A549 (cell line): Measurements from ENCODE around the gene CSF3. TPM values are rescaled to one million over a fixed set of nuclear protein-coding genes. Genes with fewer than 3 reads are reported as not detected.
A peak's percentile ranks its signal among the peaks of the same experiment; 100 is the strongest.

Experiments
- ATAC-seq, 2 experiments: fragments of 200-7000 bp in 1 of 2; fragments of >200 bp in 1 of 2; cut with Nextera tagmentation in 1 of 2; cut with Tn5 transposase in 1 of 2; 3 replicates each; pipeline versions ENCODE4 v1.8.0 to v1.9.1; 2018 to 2020; ENCODE audit warnings: mild to moderate bottlenecking in 1 of 2, moderate library complexity in 1 of 2
- CTCF ChIA-PET: fragments of 300-600 bp; sonication (Branson Sonifier 250); formaldehyde crosslinking; extraction: SDS; loops from one replicate; lab custom pipeline; 2021; ENCODE audit warnings: antibody characterized with exemption, inconsistent platforms; lab: Yijun Ruan, JAX
- POLR2A ChIA-PET: fragments of 350-600 bp; formaldehyde crosslinking; extraction: SDS; loops from one replicate; lab custom pipeline; 2021; ENCODE audit warnings: antibody characterized with exemption, inconsistent platforms; lab: Yijun Ruan, JAX
- DNase-seq, 2 experiments: peaks; one replicate each; pipeline versions ENCODE4 v3.0.0 to v3.0.0-alpha.2; 2011 to 2016; ENCODE audit warnings: low read depth in 1 of 2, low spot score in 1 of 2
- FAIRE-seq: peaks from 2 replicates; lab custom pipeline; 2011; peaks lifted over from hg19 to GRCh38; lab: Jason Lieb, UNC
- H3K27ac ChIP-seq, 2 experiments: fragments of >200 bp; sonication (Bioruptor Twin); formaldehyde crosslinking; 3 replicates each; pipeline ENCODE4 v1.5.1; 2016 to 2017
- H3K4me1 ChIP-seq: fragments of >200 bp; sonication (Bioruptor Twin); formaldehyde crosslinking; 3 replicates; pipeline ENCODE4 v1.6.1; 2016
- H3K4me2 ChIP-seq: fragments of >200 bp; sonication (Bioruptor Twin); formaldehyde crosslinking; 3 replicates; pipeline ENCODE4 v1.6.1; 2016
- H3K4me3 ChIP-seq: fragments of >200 bp; sonication (Bioruptor Twin); formaldehyde crosslinking; 3 replicates; pipeline ENCODE4 v1.5.1; 2016
- H3K9me3 ChIP-seq: fragments of >200 bp; sonication (Bioruptor Twin); formaldehyde crosslinking; 3 replicates; pipeline ENCODE4 v1.6.1; 2016
- BHLHE40 ChIP-seq: IDR thresholded peaks from 2 replicates; pipeline ENCODE4 v1.6.1; 2012; ENCODE audit warnings: low read depth, low read length, inconsistent platforms
- EHF ChIP-seq: fragments of 250-450 bp; sonication (Bioruptor Pico); IDR thresholded peaks from 2 replicates; pipeline ENCODE4 v1.5.0; 2020; ENCODE audit warnings: mild to moderate bottlenecking
- FOSL2 ChIP-seq, 2 experiments: fragments of 450-650 bp in 1 of 2; fragments of >200 bp in 1 of 2; sonication (Bioruptor Twin) in 1 of 2; formaldehyde crosslinking; IDR thresholded peaks; 2 replicates each; pipeline versions ENCODE4 v1.5.0 to v1.6.1; 2016 to 2020; ENCODE audit warnings: mild to moderate bottlenecking in 1 of 2, moderate library complexity in 1 of 2
- HOXB13 ChIP-seq: fragments of 250-450 bp; sonication (Bioruptor Pico); IDR thresholded peaks from 2 replicates; pipeline ENCODE4 v1.5.0; 2020; ENCODE audit warnings: low read depth, mild to moderate bottlenecking, moderate library complexity
- JUN ChIP-seq, 2 experiments: fragments of >200 bp; sonication (Bioruptor Twin); formaldehyde crosslinking; IDR thresholded peaks; 2 replicates in 1 of 2; 3 replicates in 1 of 2; pipeline ENCODE4 v1.6.1; 2016 to 2017
- KDM1A ChIP-seq: fragments of 200-600 bp; sonication (generic); IDR thresholded peaks from 2 replicates; pipeline ENCODE4 v1.6.1; 2016; ENCODE audit warnings: low read depth, mild to moderate bottlenecking
- MAFK ChIP-seq: fragments of 450-650 bp; IDR thresholded peaks from 2 replicates; pipeline ENCODE4 v1.6.1; 2014; ENCODE audit not compliant: partially characterized antibody
- MAZ ChIP-seq: fragments of 150-350 bp; IDR thresholded peaks from 2 replicates; pipeline ENCODE4 v1.6.1; 2014; ENCODE audit warnings: antibody characterized with exemption, low read depth, low read length, borderline replicate concordance
- NPAS2 ChIP-seq: fragments of 250-450 bp; sonication (Bioruptor Pico); IDR thresholded peaks from 2 replicates; pipeline ENCODE4 v1.8.0; 2022; ENCODE audit warnings: mild to moderate bottlenecking, moderate library complexity, borderline replicate concordance
- NR3C1 ChIP-seq: fragments of >200 bp; sonication (Bioruptor Twin); formaldehyde crosslinking; IDR thresholded peaks from 3 replicates; pipeline ENCODE4 v1.6.1; 2017
- PHF8 ChIP-seq: fragments of 200-600 bp; sonication (generic); IDR thresholded peaks from 2 replicates; pipeline ENCODE4 v1.6.1; 2016; ENCODE audit warnings: low read depth, mild to moderate bottlenecking, antibody characterized with exemption, moderate library complexity, borderline replicate concordance
- RARB ChIP-seq: fragments of 250-450 bp; sonication (Bioruptor Pico); IDR thresholded peaks from 2 replicates; pipeline ENCODE4 v1.8.0; 2021; ENCODE audit warnings: mild to moderate bottlenecking, moderate library complexity
- RFX5 ChIP-seq: fragments of 450-650 bp; IDR thresholded peaks from 2 replicates; pipeline ENCODE4 v1.7.1; 2014; ENCODE audit warnings: antibody characterized with exemption, mild to moderate bottlenecking, moderate library complexity
- SREBF2 ChIP-seq: fragments of 450-650 bp; IDR thresholded peaks from 2 replicates; pipeline ENCODE4 v1.6.1; 2014; ENCODE audit warnings: mild to moderate bottlenecking, moderate library complexity
- TFCP2L1 ChIP-seq: fragments of 250-450 bp; sonication (Bioruptor Pico); IDR thresholded peaks from 2 replicates; pipeline ENCODE4 v1.5.0; 2021; ENCODE audit warnings: mild to moderate bottlenecking
- TP53 ChIP-seq: fragments of 250-450 bp; sonication (Bioruptor Pico); IDR thresholded peaks from 2 replicates; pipeline ENCODE4 v1.5.0; 2021; ENCODE audit warnings: mild to moderate bottlenecking, moderate library complexity
- ZSCAN20 ChIP-seq: fragments of 250-450 bp; sonication (Bioruptor Pico); IDR thresholded peaks from 2 replicates; pipeline ENCODE4 v1.8.0; 2022; ENCODE audit warnings: mild to moderate bottlenecking, moderate library complexity
- WGBS: methylation state at CpG from one replicate; pipeline ENCODE4 v1.1.6; 2017; ENCODE audit errors: missing lambda C conversion rate; 5-methylcytosine and 5-hydroxymethylcytosine counted together
- polyA plus RNA-seq, 4 experiments: library from polyadenylated mRNA; depleted of rRNA in 3 of 4; stranded (reverse); fragments of >200 nt; fragmentation: RNase III in 1 of 4; extraction: RNeasy Plus Mini Kit Qiagen cat#74134 plus additional on column Dnase treatment in 1 of 4; gene quantifications; 2 replicates in 3 of 4; 3 replicates in 1 of 4; pipeline ENCODE4 v1.2.3, GENCODE V29; 2011 to 2017
- TF ChIP-seq, protein P1 (sequence below): fragments of 250-450 bp; sonication (Bioruptor Pico); IDR thresholded peaks from 2 replicates; pipeline ENCODE4 v1.5.0; 2021; ENCODE audit warnings: mild to moderate bottlenecking, moderate library complexity, borderline replicate concordance
- TF ChIP-seq, protein P2 (sequence below): fragments of 250-450 bp; sonication (Bioruptor Pico); IDR thresholded peaks from 2 replicates; pipeline ENCODE4 v1.5.0; 2020; ENCODE audit warnings: low read depth, mild to moderate bottlenecking, moderate library complexity

The CSF3 gene
- polyA plus RNA-seq, 2 of the 4 experiments (the other 2 are of a cell fraction), result not detected

DNA sequence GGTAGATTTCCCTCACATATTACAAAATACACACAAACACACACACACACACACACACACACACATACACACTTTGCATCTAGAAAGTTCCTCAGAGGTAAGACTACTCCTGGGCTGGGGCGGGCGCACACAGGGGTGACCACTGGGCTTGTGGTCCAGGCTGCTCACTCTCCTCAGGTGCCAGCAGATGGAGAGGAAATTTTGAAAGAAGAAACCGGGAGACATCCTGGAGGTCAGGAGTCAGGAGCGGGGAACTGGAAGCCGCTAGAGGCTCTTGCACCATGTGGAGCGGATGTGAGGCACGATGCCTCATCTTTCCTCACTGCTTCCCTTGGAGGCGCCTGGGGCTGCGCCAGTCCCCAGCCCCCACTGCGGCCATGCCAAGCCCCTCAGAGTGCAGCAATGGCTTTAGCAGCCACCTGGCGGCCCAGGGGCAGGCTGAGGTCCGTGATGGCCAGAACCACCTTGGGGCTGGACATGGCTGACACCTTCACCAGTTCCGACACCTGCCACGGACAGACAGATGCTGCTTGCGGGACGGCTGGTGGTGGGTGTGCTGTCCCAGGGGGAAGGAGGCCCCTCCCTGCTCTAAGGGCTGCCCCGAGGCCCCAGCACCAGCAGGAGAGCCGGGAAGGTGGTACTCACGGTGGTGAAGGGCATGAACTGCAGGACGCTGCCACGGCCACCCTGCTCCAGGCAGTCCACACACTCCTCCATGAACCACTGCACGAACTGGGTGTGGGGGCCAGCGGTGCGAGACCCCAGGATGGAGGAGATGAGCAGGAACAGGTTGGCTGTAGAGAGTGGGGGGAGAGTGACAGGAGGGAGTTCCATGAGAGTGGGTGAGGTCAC is 4.1 kb downstream of the CSF3 start:
- ChIA-PET POLR2A (no interaction called here), CTCF (interaction anchor here (0.9 to 24.9 kb wide), 17 partner anchors 12 to 173 kb away, joined by 3 to 625 read pairs (median 43); partner anchors contain the start of genes CSF3, PSMD3 and THRA)
- H3K9me3 ChIP-seq, result no peaks in the 10 kb centered on the region
- peak overlapping the region; percentile 83 to 84; a peak in 2 of 6 replicates for H3K27ac ChIP-seq
- ATAC-seq (peak; percentile 36 to 67; a peak in 3 of 6 replicates), FAIRE-seq (no peak), DNase-seq (no peak)
- WGBS, result 85% methylated on average over 24 of the region's 24 CpGs
- H3K4me2 ChIP-seq, result no peak overlapping the region
- TF ChIP-seq KDM1A (no peak), NR3C1 (no peak), SREBF2 (no peak), MAZ (no peak), FOSL2 (IDR thresholded peaks at IDR 0.05) (no peak), FOSL2 (CRISPR knock-in tag; IDR thresholded peaks at IDR 0.05) (no peak), ZSCAN20 (CRISPR knock-in tag) (no peak), JUN (IDR thresholded peaks at IDR 0.05) (no peak), MAFK (no peak), RARB (CRISPR knock-in tag) (no peak), HOXB13 (CRISPR knock-in tag) (no peak), TP53 (CRISPR knock-in tag) (no peak), EHF (no peak), TFCP2L1 (CRISPR knock-in tag) (no peak), RFX5 (no peak)
- TF ChIP-seq, protein P1, sequence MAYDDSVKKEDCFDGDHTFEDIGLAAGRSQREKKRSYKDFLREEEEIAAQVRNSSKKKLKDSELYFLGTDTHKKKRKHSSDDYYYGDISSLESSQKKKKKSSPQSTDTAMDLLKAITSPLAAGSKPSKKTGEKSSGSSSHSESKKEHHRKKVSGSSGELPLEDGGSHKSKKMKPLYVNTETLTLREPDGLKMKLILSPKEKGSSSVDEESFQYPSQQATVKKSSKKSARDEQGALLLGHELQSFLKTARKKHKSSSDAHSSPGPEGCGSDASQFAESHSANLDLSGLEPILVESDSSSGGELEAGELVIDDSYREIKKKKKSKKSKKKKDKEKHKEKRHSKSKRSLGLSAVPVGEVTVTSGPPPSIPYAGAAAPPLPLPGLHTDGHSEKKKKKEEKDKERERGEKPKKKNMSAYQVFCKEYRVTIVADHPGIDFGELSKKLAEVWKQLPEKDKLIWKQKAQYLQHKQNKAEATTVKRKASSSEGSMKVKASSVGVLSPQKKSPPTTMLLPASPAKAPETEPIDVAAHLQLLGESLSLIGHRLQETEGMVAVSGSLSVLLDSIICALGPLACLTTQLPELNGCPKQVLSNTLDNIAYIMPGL (CRISPR knock-in tag), result no peak
- TF ChIP-seq, protein P2, sequence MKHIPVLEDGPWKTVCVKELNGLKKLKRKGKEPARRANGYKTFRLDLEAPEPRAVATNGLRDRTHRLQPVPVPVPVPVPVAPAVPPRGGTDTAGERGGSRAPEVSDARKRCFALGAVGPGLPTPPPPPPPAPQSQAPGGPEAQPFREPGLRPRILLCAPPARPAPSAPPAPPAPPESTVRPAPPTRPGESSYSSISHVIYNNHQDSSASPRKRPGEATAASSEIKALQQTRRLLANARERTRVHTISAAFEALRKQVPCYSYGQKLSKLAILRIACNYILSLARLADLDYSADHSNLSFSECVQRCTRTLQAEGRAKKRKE (CRISPR knock-in tag), result no peak
- no peak overlapping the region for H3K4me3 ChIP-seq
- H3K4me1 ChIP-seq, result peaks cover 52% of the 10 kb centered on the region

DNA sequence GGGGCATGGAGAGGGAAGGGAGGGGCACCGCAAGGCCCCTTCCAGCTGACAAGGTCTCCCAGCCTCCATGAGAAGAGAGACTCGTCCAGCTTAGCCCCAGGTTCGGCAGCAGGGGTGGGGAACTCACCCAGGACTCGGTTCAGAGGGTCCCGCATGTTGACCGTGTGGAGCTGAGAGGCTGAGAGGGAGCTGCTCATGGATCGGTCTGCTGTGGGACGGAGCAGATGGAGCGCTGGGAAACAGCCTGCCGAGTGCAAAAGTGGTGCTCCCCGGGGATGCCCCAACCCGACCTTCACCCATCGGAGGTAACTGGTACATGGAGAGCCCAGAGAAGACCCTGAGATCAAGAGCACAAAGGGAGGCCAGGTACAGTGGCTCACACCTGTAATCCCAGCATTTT is 4.9 kb downstream of the CSF3 start:
- peak overlapping the region; percentile 83 to 84; a peak in 2 of 6 replicates for H3K27ac ChIP-seq
- POLR2A ChIA-PET, result no interaction called here
- FAIRE-seq, result no peak
- H3K4me3 ChIP-seq, result no peak overlapping the region
- no peaks in the 10 kb centered on the region for H3K9me3 ChIP-seq
- TF ChIP-seq TP53 (CRISPR knock-in tag), result no peak
- no peak for TF ChIP-seq EHF
- no peak for TF ChIP-seq MAFK
- TF ChIP-seq PHF8, result no peak
- TF ChIP-seq NPAS2 (CRISPR knock-in tag), result no peak
- CTCF ChIA-PET, result interaction anchor here (1.0 to 23.2 kb wide), 6 partner anchors 13 to 149 kb away, joined by 3 to 625 read pairs (median 24); partner anchors contain the start of genes CSF3 and THRA
- WGBS, result 91% methylated on average over 13 of the region's 13 CpGs
- H3K4me2 ChIP-seq, result no peak overlapping the region
- H3K4me1 ChIP-seq, result peaks cover 44% of the 10 kb centered on the region
- no peak for ATAC-seq
- DNase-seq, result no peak

DNA sequence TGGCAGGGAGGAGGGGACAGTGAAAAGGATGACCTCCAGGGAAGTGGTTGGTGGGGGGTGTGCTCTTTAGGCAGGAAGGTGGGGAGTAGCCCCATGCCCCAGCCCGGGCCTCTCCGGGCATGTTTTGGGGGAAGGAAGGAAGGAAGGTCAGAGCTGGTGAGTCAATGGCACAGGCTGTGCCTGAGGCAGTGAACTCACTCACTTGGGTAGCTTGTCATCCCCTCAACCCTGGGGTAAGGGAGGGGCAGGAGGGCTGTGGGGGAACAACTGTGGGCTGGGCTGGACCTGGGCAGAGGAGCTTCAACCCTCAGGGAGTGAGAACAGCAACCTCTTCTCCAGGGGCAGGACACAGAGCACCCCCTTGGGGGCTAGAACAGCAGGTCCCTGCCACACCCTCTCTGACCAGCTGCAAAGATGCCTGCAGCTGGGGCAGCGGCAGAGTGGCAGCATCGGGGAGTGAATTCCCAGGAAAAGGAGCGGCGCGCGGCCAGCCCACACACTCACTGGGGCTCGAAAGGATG is 6.3 kb downstream of the CSF3 start:
- H3K4me2 ChIP-seq, result peak overlapping the region; percentile 65
- ChIA-PET CTCF (interaction anchor here (0.7 to 23.2 kb wide), 18 partner anchors 9 to 291 kb away, joined by 3 to 625 read pairs (median 5); partner anchors contain the start of genes CSF3, MED24, MIEN1 and WIPF2), POLR2A (interaction anchor here (0.6 to 1.6 kb wide), 7 partner anchors 41 to 296 kb away, joined by 3 to 9 read pairs (median 5); partner anchors contain the start of genes NR1D1 and PSMD3)
- 56% methylated on average over 9 of the region's 9 CpGs for WGBS
- ATAC-seq, result peak; percentile 57 to 72
- TF ChIP-seq FOSL2 (IDR thresholded peaks at IDR 0.05), result 0 out of 2 replicates have a peak, but pooled peaks have one; percentile 8
- peak; percentile 41; the same call in 1 of the 2 replicates for TF ChIP-seq FOSL2 (CRISPR knock-in tag; IDR thresholded peaks at IDR 0.05)
- no peak for TF ChIP-seq BHLHE40
- peak; percentile 49 for FAIRE-seq
- H3K4me3 ChIP-seq, result no peak overlapping the region
- peak; percentile 56 to 80 for DNase-seq
- H3K27ac ChIP-seq, result peak overlapping the region; percentile 83 to 84
- H3K9me3 ChIP-seq, result no peaks in the 10 kb centered on the region
- H3K4me1 ChIP-seq, result peaks cover 43% of the 10 kb centered on the region
